CD4-positive, CD25-positive, alpha-beta regulatory T cell (primary cell): Measurements from ENCODE around the gene SLC9A8. TPM values are rescaled to one million over a fixed set of nuclear protein-coding genes. Genes with fewer than 3 reads are reported as not detected.

ENCODE experiments used
- ATAC-seq, 2 donors: fragments of 150-1000 bp; cut with Tn5 transposase; one replicate each; pipeline ENCODE4 v1.10.0; 2021; ENCODE audit warnings: low read depth in 2 of 2, moderate number of reproducible peaks in 2 of 2, moderate library complexity in 1 of 2
- DNase-seq, 3 donors: peaks; one replicate each; pipeline versions ENCODE4 v3.0.0 to v3.0.0-alpha.2; 2012 to 2022; ENCODE audit warnings: mixed read lengths in 1 of 3
- H3K27ac ChIP-seq: one replicate; pipeline ENCODE4 v1.7.0; 2013; ENCODE audit warnings: mild to moderate bottlenecking, low read length; ENCODE audit not compliant: insufficient read depth, poor library complexity, severe bottlenecking
- H3K27me3 ChIP-seq: one replicate; pipeline ENCODE4 v1.7.0; 2013; ENCODE audit warnings: low read length; ENCODE audit not compliant: control insufficient read depth, insufficient read depth
- H3K36me3 ChIP-seq: one replicate; pipeline ENCODE4 v1.7.0; 2013; ENCODE audit warnings: mild to moderate bottlenecking, low read length, moderate library complexity; ENCODE audit not compliant: control insufficient read depth, insufficient read depth
- H3K4me1 ChIP-seq: 2 replicates; pipeline ENCODE4 v1.7.0; 2013; ENCODE audit warnings: mild to moderate bottlenecking, low read length; ENCODE audit not compliant: insufficient read depth, control insufficient read depth, poor library complexity, severe bottlenecking
- H3K4me3 ChIP-seq: one replicate; pipeline ENCODE4 v1.7.0; 2013; ENCODE audit warnings: low read depth, mild to moderate bottlenecking, low read length, moderate library complexity
- H3K9me3 ChIP-seq, 2 experiments: 1 replicate in 1 of 2; 2 replicates in 1 of 2; pipeline ENCODE4 v1.7.0; 2013; ENCODE audit warnings: low read length in 2 of 2, mild to moderate bottlenecking in 1 of 2, moderate library complexity in 1 of 2; ENCODE audit not compliant: control insufficient read depth in 2 of 2
- H3K27ac Mint-ChIP-seq, 3 donors: one replicate each; pipeline ENCODE4 v1.8.0; 2020 to 2022; ENCODE audit warnings: mild to moderate bottlenecking in 3 of 3, mixed read lengths in 3 of 3, moderate library complexity in 2 of 3
- H3K27me3 Mint-ChIP-seq: one replicate; pipeline ENCODE4 v1.8.0; 2022; ENCODE audit warnings: mild to moderate bottlenecking, mixed read lengths
- H3K36me3 Mint-ChIP-seq: one replicate; pipeline ENCODE4 v1.8.0; 2020; ENCODE audit warnings: mixed read lengths
- H3K4me1 Mint-ChIP-seq, 4 donors: one replicate each; pipeline ENCODE4 v1.8.0; 2020 to 2022; ENCODE audit warnings: mixed read lengths in 4 of 4, mild to moderate bottlenecking in 1 of 4
- H3K4me3 Mint-ChIP-seq, 4 donors: one replicate each; pipeline ENCODE4 v1.8.0; 2020 to 2022; ENCODE audit warnings: mild to moderate bottlenecking in 4 of 4, mixed read lengths in 4 of 4, moderate library complexity in 3 of 4
- H3K9me3 Mint-ChIP-seq, 7 donors: one replicate each; pipeline ENCODE4 v1.8.0; 2020 to 2022; ENCODE audit warnings: mixed read lengths in 7 of 7, mild to moderate bottlenecking in 3 of 7, moderate library complexity in 2 of 7
- polyA plus RNA-seq, 4 donors: library from polyadenylated mRNA; unstranded; fragments of 300-500 nt; fragmentation: Illumina TruSeq; gene quantifications; one replicate each; pipeline ENCODE4 v1.2.3, GENCODE V29; 2021
- total RNA-seq: library from RNA; stranded (reverse); gene quantifications from one replicate; pipeline ENCODE4 v1.2.3, GENCODE V29; 2022

The SLC9A8 gene
- total and polyA plus RNA-seq, 5 donors from 2014 or later, result 4.9 to 47.4 (median 7.0) TPM

- no peaks in the 10 kb centered on the region for H3K4me1 ChIP-seq
- peaks cover 12 to 21% (median 13%) of the 10 kb centered on the region in 4 donors for H3K4me1 Mint-ChIP-seq
- no peaks in the 10 kb centered on the region for H3K27me3 ChIP-seq
- H3K36me3 ChIP-seq, result peaks cover 47% of the 10 kb centered on the region
- ATAC-seq, result no peak
- H3K4me3 ChIP-seq, result no peak overlapping the region
- H3K4me3 Mint-ChIP-seq, result no peak overlapping the region
- H3K9me3 ChIP-seq, result no peaks in the 10 kb centered on the region
- no peaks in the 10 kb centered on the region for H3K9me3 Mint-ChIP-seq
- peaks cover 40% of the 10 kb centered on the region for H3K36me3 Mint-ChIP-seq
- no peaks in the 10 kb centered on the region for H3K27me3 Mint-ChIP-seq
- H3K27ac ChIP-seq, result no peak overlapping the region
- DNase-seq, result no peak
- H3K27ac Mint-ChIP-seq, result peak overlapping the region in 2 of 3 donors; percentile 33 to 71
Measured at GRCh38 chr20:49832632-49833327, 20.2 kb downstream of the SLC9A8 start.

GRCh38 chr20:49833483-49833882 lies 20.9 kb downstream of the SLC9A8 start:
- H3K36me3 Mint-ChIP-seq, result peaks cover 40% of the 10 kb centered on the region
- H3K4me1 ChIP-seq, result no peaks in the 10 kb centered on the region
- no peak overlapping the region for H3K4me3 Mint-ChIP-seq
- peaks cover 49% of the 10 kb centered on the region for H3K36me3 ChIP-seq
- ATAC-seq (no peak), DNase-seq (no peak)
- H3K27ac Mint-ChIP-seq, result no peak overlapping the region
- H3K27me3 ChIP-seq, result no peaks in the 10 kb centered on the region
- H3K9me3 ChIP-seq, result no peaks in the 10 kb centered on the region
- H3K4me3 ChIP-seq, result no peak overlapping the region
- H3K4me1 Mint-ChIP-seq, result peaks cover 12 to 22% (median 14%) of the 10 kb centered on the region in 4 donors
- no peaks in the 10 kb centered on the region for H3K27me3 Mint-ChIP-seq
- H3K9me3 Mint-ChIP-seq, result no peaks in the 10 kb centered on the region
- no peak overlapping the region for H3K27ac ChIP-seq

- Mint-ChIP-seq H3K9me3 (no peaks in the 10 kb centered on the region), H3K4me1 (peaks cover 9 to 18% (median 13%) of the 10 kb centered on the region in 4 donors), H3K27me3 (no peaks in the 10 kb centered on the region), H3K27ac (peak overlapping the region in 1 of 3 donors; percentile 48), H3K4me3 (no peak overlapping the region), H3K36me3 (peaks cover 44% of the 10 kb centered on the region)
- no peaks in the 10 kb centered on the region for H3K9me3 ChIP-seq
- H3K36me3 ChIP-seq, result peaks cover 42% of the 10 kb centered on the region
- no peak overlapping the region for H3K27ac ChIP-seq
- DNase-seq (no peak), ATAC-seq (no peak)
- no peak overlapping the region for H3K4me3 ChIP-seq
- H3K4me1 ChIP-seq, result no peaks in the 10 kb centered on the region
- no peaks in the 10 kb centered on the region for H3K27me3 ChIP-seq
Measured at GRCh38 chr20:49835031-49835430, 22.4 kb downstream of the SLC9A8 start.

DNA sequence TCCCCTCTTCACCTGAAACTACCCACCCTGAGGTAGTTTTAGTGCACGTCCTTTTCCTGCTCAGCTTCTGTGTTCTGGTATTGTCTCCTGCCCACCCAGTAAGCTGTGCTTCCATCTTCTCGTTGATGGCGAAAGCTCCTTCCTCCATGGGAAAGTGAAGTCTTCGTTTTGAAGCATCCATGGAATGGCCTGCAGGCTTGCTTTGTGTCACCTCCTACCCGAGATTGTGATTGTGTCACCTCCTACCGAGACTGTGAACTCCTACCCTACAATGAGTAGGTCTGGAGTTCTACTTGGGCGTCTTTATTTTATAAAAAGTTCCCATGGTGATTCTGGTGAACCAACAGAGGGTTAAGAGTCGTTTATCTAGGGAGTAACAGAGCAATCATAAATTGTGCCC lies 25.9 kb downstream of the SLC9A8 start:
- Histone ChIP-seq H3K27ac (no peak overlapping the region), H3K27me3 (no peaks in the 10 kb centered on the region), H3K4me3 (no peak overlapping the region), H3K4me1 (no peaks in the 10 kb centered on the region), H3K9me3 (no peaks in the 10 kb centered on the region), H3K36me3 (peaks cover 24% of the 10 kb centered on the region)
- Mint-ChIP-seq H3K4me3 (no peak overlapping the region), H3K4me1 (peaks cover 4 to 26% (median 9%) of the 10 kb centered on the region in 4 donors), H3K36me3 (peaks cover 32% of the 10 kb centered on the region), H3K27me3 (no peaks in the 10 kb centered on the region), H3K9me3 (no peaks in the 10 kb centered on the region), H3K27ac (peak overlapping the region in 1 of 3 donors; percentile 52)
- DNase-seq, result no peak
- no peak for ATAC-seq

- Mint-ChIP-seq H3K27me3 (no peaks in the 10 kb centered on the region), H3K27ac (peak overlapping the region in 2 of 3 donors; percentile 26 to 55), H3K9me3 (no peaks in the 10 kb centered on the region), H3K4me3 (no peak overlapping the region), H3K4me1 (peaks cover 0 to 11% (median 5%) of the 10 kb centered on the region in 4 donors), H3K36me3 (peaks cover 27% of the 10 kb centered on the region)
- no peaks in the 10 kb centered on the region for H3K9me3 ChIP-seq
- H3K4me3 ChIP-seq, result no peak overlapping the region
- ATAC-seq (no peak), DNase-seq (no peak)
- peaks cover 2% of the 10 kb centered on the region for H3K4me1 ChIP-seq
- peaks cover 21% of the 10 kb centered on the region for H3K36me3 ChIP-seq
- no peaks in the 10 kb centered on the region for H3K27me3 ChIP-seq
- H3K27ac ChIP-seq, result no peak overlapping the region
Measured at GRCh38 chr20:49843139-49843538, 30.5 kb downstream of the SLC9A8 start.

GRCh38 chr20:49843770-49844380 lies 31.2 kb downstream of the SLC9A8 start:
- no peak overlapping the region for H3K4me3 Mint-ChIP-seq
- H3K27me3 Mint-ChIP-seq, result no peaks in the 10 kb centered on the region
- Histone ChIP-seq H3K9me3 (no peaks in the 10 kb centered on the region), H3K27me3 (no peaks in the 10 kb centered on the region), H3K4me1 (peaks cover 2% of the 10 kb centered on the region), H3K4me3 (no peak overlapping the region), H3K36me3 (peaks cover 22% of the 10 kb centered on the region), H3K27ac (no peak overlapping the region)
- ATAC-seq (no peak), DNase-seq (no peak)
- H3K27ac Mint-ChIP-seq, result peak overlapping the region in 2 of 3 donors; percentile 30 to 68
- H3K4me1 Mint-ChIP-seq, result peaks cover 0 to 12% (median 6%) of the 10 kb centered on the region in 4 donors
- no peaks in the 10 kb centered on the region for H3K9me3 Mint-ChIP-seq
- peaks cover 34% of the 10 kb centered on the region for H3K36me3 Mint-ChIP-seq

GRCh38 chr20:49845060-49845459 lies 32.4 kb downstream of the SLC9A8 start:
- no peak overlapping the region for H3K27ac ChIP-seq
- H3K9me3 ChIP-seq, result no peaks in the 10 kb centered on the region
- Mint-ChIP-seq H3K4me1 (peaks cover 7 to 20% (median 13%) of the 10 kb centered on the region in 4 donors), H3K36me3 (peaks cover 29% of the 10 kb centered on the region), H3K27me3 (no peaks in the 10 kb centered on the region), H3K9me3 (no peaks in the 10 kb centered on the region), H3K4me3 (peak overlapping the region in 1 of 4 donors; percentile 15), H3K27ac (peak overlapping the region in 2 of 3 donors; percentile 43 to 68)
- H3K4me3 ChIP-seq, result no peak overlapping the region
- H3K4me1 ChIP-seq, result peaks cover 5% of the 10 kb centered on the region
- no peaks in the 10 kb centered on the region for H3K27me3 ChIP-seq
- DNase-seq, result no peak
- H3K36me3 ChIP-seq, result peaks cover 32% of the 10 kb centered on the region
- no peak for ATAC-seq
